Retina (tissue), 1 donor: Measurements from ENCODE around the gene TMEM273.

Source experiments
- DNase-seq: peaks from one replicate; pipeline ENCODE4 v3.0.0-alpha.2; 2016

TMEM273 gene

DNA sequence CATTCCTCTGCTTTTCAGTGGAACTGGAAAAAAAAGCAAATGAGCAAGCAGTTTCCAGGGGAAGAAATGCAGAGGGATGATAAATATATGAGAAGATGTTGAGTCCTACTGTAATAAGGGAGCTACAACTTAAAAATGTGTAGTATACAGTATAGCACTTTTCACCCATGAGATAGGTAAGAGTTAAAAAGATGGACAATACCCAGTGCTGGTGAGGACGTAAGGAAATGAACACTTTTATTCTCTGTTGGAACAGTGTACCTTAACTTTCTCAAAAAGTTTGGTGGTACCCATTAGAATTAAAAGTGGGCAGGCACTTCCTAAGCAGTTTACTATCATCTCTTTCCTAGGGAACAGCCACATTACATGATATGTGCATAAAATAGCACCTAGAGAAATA lies 51.7 kb downstream of the TMEM273 start:
- no peak for DNase-seq

DNA sequence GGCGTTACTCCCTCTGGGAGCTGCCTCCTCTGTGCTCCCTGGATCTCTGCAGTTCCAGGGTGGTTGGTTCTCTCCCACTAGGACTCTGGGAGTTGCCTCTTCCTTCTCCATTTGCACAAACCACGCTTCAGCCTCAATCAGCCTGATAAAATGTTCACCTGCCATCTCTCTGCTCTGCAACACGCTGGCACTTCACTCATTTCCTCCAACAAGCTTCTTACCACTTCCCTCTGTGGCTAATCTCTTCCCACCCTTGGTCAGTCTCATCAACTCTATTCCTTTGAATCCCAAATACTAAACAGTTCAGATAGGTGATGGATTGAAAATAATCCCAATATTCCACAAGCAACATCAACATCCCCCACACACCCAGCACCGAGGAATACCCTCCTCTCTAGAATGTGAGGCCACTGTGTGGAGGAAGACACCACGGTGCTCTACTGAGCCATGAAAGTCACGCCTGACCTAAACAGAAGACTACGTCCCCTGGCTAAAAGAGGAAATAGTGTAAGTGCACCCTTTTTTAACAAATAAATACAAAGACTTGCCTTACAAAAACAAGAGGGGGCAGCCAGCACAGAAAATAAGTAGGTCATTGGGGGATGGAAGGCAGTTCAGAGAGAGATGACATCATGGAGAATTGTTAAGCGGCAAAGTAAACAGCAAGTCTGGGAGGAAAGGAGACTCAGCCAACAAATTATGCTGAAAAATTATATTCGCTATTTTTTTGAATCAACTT lies 52.4 kb downstream of the TMEM273 start:
- no peak for DNase-seq

DNA sequence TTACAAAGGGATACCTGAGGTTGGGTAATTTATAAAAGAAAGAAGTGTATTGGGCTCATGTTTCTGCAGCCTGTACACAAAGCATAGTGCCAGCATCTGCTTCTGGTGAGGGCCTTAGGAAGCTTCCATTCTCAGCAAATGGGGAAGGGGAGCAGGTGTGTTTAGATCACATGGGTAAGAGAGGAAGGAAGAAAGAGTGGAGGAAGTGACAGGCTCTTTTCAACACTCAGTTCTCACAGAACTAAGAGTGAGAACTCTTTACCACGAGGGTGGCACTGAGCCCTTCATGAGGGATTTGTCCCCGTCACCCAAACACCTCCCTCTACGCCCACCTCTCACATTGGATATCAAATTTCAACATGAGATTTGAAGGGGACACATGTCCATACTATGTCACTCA lies 53.9 kb downstream of the TMEM273 start:
- DNase-seq, result no peak

DNA sequence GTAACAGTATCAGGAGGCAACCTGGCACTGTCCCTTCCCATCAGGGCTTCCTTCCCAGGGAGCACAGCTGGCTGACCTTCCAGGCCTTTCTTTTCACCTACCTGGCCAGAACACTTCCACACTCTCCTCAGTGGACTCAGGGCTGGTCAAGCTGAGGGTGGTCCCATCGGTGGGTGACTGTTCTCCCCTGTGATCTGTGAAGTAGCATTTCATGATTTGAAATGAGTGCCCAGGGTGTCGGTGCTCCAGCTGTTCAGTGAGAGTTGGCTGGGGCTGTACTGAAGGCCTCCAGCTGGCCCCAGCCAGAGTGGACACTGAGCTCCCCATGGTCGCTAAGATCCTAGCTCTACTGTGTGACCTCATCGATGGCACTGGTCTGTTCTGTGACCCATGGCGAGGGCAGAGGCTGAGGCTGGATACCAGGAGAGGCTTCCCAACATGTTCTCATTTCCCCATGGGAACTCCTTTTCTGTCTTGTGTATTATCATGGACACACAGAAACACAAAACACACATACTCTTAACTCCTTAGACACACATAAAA lies 54.4 kb downstream of the TMEM273 start, which contains the start of gene FAM170B:
Gene FAM170B (minus strand): TSS at position 316 of the 543 bp plus-strand sequence. CDS start 103 bp downstream, at position 213.
- no peak for DNase-seq

DNA sequence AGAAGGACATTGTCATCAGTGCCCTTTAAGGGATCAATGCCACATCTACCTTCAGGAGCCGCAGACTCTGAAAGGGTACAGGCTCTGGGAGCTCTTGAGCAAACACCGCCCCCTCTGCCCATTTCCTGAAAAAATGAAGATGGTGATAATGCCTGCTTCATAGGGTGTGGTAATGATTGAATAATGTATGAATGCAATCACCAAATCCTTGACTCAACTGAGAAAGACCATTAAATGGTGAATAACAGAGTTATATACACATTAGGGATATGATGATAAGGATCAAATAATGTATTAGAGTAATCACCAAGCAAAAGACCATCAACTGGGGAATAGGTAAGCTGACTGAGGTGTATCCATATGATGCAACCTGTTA lies 55.8 kb downstream of the TMEM273 start:
- no peak for DNase-seq

DNA sequence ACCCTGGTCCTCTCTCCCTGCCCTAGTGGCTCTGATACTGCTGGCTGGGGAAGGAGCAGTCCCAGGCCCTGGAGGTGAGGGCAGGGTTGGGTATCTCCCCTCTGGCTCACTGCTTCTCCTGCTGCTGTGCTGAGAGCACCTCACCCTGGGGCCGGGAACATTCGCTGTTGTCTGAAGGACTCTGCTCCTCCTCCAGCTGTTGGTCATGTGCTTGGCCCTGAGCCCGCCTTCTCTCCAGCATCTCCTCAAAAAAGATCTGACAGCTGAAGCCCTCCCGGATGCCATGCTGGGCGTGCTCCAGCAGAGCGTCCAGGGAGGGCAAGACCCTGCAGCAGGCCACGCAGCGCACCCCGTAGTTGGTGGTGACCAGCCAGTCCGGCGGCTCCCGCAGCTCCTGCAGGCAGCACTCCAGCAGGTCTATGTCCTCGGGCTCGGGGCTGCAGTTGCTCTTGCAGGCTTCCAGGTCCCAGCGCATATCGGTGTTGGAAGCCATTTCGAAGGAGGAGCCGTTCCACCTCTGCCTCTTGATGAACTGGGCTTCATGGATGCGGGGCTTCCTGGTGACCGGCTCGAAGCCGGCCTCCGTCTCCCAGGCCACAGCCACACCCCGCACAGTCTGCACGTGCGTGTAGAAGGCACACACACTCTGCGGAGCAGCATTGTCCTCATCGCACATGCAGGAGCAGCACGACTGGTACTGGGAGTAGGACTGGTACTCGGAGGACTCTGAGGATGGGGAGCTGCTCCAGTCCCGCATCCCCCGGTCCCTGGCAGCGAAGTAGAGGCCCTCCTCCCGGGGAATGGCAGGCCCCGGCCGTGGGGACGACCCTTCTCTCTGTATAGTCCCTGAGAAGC lies 56.5 kb downstream of the TMEM273 start:
- no peak for DNase-seq

DNA sequence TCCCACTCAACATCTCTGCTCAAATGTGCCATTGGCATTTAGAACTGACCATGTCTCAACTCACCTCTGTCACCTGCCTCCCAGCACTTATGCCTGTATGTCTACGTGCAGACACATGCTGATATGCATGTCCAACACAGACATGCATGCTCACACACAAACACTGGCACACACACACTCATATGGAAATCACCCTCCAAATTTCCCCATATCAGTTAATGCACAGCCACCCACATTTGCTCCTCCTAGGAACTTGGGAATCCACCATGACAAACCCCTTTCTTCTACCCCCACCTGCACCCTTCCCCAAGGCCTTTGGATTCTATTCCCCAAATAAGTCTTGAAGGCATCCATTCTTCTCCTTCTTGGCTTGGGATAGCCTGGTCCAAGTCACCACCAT lies 58.8 kb downstream of the TMEM273 start:
- DNase-seq, result no peak

DNA sequence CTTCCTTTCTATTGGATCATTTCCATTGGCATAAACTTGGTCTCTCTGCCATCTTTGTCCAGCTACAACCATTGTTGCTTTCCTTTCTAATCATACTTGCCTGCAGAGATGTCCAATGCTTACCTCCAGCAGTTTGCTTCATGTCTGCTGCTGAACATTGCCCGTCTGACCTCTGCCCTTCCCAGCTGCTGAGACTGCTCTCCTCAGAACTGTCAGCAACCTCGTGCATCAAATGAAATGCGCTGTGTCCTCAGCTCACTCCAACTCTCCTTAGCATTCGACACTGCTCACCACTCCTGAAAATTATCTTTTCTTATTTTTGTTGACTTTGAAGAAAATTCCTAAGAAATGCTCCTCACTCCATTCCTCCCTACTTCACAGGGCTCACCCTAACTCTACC lies 59.3 kb downstream of the TMEM273 start:
- no peak for DNase-seq

DNA sequence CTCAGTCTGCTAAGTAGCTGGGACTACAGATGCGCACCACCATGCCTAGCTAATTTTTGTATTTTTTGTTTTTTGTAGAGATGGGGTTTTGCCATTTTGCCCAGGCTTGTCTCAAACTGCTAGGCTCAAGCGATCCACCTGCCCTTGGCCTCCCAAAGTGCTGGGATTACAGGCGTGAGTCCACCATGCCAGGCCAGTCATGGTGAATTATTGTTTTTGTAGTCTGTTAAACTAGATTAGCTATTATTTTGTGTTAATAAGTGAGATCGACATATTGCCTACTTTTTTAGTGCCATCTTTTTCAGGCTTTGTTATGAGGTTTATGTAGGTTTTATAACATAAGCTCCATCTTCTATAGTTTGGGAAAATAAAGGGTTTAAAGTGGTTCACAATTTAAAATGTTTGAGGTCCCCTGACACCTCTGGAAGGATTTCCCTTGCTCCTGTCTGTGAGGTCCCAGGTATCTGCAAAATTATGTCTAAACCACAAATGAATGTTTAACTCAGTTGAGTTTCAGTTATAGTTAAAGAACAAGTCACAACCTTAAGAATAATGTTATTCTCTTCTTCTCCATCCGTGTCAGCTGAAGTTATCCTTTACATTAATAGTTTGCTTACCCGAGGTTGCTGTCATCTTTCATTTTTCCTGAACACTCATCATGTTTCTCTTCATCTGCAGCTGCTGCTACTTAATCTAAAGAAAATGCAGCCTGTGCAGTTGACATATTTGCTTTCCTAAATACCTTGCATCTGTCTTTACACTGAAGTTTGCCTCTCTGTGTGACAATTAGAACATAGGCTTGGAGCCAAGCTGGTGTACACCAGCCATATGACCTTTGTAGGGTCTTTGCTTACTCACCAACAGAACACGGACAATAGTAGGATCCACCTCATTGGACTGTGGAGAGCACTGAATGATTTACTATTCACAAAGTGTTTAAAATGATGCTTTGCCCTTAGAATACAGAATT lies 63.9 kb downstream of the TMEM273 start:
- no peak for DNase-seq

DNA sequence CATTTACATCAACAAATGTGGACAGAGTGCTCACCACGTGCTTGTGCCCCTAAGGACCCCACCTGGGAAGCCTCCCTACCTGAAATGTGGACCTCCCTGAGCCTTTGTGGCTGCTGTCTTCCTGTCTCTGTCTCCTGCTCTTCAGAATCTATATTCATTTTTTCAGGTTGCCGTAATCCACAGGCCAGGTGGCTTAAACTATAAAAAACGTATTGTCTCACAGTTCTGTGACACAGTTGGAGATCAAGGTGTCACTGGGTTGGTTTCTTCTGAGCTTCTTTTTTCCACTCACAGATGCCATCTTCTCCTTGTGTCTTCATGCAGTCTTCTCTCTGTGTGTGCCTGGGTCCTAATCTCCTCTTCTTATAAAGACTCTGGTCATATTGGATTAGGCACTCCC lies 67.3 kb downstream of the TMEM273 start:
- no peak for DNase-seq

DNA sequence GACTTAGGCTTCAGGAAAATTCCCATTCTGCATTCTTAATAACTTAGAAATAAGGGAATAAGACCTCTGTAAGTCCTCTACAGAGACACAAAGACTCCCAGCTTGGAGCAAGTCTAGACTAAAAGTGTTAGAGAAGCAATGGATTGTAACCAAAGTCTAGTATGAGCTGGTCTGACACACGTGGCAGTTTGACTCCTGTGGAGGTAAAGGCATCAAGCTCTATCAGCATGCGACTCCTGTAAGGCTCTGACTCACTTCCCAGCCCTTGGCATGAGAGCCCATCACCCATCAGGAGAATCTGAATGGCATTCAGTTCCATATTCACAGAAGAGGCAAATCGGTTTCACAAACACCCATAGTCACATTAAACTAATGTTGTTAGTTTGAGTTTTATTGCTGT lies 68.4 kb downstream of the TMEM273 start:
- no peak for DNase-seq

DNA sequence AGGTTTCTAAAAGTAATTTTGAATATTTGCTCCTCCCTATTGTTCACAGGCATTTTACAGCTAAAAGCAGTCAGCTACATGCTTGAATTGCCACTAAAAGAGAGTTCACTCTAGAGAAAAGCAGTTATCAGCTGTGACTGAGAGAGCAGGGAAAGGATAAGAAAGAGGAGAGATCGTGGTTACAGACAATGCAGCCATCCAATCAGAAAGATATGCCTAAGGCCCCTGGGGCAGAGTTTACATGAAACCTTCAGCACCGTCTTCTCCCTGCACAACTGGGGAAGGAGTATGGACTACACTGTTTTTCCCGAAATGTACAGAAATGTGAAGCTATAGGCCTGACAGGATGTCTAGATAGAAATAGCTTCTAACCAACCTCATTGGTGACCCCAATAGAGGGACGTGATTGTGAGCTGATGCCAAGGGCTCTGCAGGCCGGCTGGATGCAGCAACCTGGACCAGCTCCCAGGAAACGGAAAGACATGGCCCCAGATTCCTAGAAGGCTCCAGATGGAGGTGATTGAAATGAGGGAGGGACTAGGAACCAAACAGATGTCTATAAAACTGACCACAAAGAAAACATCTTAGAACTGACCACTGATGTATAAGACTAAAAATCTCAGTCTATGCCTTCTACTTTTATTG lies 69.6 kb downstream of the TMEM273 start:
- peak; percentile 55 for DNase-seq

DNA sequence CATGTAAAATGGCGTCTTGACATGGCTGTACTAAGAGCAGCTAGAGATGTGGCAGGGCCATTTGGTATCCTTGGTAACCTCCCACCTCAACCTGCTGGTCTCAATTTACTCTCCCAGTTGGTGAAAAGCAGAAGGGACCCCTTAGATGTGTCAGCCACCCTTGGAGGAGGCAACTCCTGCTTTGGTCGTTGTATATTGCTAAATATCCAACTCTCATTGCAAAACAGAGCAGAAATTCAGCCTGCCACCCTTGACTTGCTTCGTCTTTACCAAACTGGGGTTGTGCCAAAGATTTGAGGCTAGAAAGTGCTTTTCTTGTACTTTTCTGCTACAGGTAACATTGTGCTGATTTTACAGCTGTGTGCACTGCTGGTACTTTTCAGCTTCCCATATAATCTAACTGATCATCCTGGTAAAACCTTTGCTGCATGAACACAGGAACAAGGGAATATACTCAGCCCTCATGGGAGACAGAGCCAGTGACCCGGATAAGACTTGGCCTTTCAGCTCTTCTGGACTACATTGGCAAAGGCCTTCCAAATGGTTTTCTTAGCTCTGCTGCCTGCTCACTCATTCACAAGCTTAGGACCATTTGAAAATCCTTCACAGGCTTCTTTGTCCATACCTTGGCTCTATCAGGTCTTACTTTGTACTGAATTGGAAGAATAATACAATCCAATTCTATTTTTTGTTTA lies 70.7 kb downstream of the TMEM273 start:
- DNase-seq, result no peak

DNA sequence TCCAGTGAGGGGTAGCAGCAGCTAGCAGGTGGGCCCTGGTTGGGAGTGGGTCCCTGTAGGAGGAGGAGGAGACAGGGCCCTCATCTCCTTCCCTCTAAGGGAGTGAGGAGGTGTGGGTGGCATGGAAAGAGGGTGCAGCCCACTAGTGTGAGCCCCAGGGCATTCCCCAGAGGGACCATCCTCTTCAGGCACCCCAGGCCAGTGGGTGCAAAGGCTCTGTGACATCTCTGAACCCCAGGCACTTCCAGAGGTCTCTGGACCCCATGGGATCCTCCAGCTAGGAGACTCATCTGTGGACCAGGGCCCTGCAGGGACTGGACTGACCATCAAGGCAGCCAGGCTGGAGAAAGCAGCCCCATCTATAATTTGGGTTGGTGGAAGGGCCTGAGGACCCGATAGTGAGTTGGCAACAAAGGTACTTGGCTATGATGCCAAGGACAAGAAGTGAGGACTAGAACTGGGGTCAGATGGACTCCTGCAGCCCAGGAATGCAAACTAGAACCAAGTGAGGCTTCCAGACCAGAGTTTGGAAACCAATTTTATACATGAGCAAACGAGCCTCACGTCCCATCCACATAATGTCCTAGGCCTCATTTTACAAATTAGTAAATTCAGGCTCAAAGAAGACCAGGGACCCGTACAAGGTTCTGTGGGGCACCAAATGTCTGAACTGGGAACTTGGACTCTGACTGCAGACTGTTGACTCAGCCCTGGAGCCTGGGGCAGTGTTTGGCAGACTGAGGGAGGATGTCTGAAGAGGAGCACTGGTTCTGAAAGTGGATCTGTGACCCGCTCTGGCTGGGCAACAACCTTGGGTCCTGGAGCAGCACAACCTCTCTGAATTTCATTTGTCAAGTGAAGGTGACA lies 71.4 kb downstream of the TMEM273 start:
- DNase-seq, result no peak

DNA sequence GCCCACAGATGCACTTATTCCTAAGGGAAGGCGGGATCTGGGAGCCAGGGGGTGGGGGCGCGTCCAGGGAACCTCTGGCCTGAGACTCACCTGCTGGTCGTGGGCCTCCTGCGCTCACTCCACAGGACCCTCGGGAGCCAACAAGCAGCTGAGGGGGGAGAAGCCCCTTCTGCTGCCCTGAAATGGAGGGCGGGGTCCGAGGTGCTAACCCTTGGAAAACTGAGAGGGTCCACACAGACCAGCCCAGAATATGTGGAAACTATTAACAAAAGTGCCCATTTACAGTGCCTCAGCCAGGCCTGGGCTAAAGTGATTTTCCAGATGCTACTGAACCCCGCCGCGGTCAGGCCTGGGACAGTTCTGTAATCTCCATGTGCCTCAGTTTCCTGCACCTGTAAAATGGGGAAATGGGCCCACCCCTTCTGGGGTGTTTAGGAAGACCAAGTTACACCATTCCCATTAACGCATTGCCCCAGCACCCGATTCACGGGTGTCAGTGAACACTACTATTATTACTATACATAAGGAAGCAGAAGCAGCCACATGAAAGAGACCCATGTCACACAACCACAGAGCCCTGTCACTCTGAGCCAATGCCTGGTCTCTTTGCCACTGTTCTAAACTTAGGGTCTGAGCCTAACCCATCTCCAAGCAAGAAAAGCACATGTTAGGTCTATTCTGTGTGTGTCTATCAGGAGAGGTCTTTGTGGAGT lies 72.2 kb downstream of the TMEM273 start:
- DNase-seq, result no peak

DNA sequence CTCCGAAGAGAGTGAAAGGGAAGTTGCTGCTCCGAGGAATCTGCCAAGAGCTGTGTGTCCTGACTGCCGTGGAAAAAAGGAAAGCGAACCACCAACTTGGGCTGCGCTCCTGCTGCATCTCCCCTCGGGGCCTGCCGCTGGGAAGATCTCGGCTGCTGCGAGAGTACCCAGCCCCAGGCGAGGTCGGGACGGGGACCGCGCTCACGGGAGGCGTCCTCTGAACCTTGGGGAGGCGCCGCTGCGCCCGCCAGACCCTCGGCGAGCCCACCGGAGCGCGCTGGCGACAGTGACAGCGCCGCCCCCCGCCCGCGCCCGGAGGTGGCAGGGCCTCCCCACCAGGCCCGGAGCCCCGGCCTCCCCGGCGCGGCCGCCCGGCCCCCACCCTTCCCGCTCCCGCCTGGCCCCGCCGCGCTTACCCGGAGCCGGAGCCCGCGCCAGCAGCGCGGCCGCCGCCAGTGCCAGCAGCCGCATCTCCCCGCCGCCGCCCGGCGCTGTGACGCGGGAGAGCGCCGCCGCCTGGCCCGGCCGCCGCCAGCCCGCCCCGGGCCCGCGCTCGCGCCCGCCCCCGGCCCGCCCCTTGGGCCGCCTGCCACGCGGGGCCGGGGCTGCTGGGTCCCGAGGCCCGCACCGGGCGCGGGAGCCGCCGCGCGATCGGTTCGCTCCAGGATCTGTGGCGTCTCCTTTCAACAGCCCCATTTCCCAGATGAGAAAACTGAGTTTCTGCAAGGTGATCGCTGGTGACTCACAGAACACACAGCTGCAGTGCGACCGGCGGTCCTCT lies 73.0 kb downstream of the TMEM273 start, which contains the start of gene VSTM4:
Gene VSTM4 (minus strand): TSS at position 508 of the 781 bp plus-strand sequence. CDS start 37 bp downstream, at position 471.
- DNase-seq, result peak; percentile 77

DNA sequence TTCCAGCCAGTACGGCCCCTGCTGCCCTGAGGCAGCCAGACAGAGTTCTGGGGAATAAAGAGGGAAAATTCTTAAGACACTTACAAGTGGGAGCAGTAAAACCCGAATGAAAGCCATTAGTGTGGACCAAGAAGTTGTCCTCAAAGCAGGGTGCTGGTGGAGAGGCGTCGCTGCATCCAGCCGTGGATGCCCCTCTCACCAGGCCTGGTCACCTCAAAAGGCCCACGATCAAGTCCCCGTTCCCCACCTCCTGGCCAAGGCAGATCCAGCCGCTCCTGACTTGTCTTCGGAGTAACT lies 73.5 kb downstream of the TMEM273 start:
- DNase-seq, result no peak

DNA sequence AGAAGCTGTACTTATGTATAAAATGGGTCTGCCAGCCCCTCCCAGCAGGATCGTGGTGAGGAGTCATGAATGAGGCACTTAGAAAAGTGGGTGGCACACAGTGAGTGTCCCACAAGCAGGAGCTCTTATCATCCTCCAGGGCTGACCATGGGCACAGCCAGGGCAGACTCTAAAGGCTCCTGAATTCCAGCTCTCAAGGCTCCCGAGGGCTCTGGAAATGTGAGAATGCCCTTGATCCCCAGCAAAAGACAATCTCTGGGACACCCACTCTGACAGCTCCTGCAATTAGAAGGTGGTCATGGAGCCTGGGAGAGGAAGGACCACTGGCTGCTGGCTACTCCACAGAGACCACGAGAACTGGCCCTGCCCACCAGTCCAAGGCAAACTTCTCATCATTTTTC lies 74.5 kb downstream of the TMEM273 start:
- no peak for DNase-seq

DNA sequence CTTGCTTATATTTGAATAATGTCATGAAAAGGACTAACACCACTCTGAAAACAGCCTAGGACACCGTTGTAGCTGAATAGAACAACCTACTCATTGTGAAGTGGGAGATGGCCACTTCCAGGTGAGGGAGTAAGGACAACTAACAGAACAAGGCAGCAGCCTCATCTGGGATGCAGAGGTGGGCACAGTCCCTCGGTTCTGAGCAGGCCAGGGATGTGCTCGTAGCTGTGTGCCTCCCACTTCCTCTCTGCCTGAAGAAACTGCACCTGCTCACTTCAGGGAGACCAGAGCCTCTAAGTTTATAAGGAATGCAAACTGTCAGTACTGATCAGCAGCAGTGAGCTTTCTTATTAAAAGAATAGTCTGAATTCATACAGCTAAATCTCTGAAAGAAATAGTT lies 75.3 kb downstream of the TMEM273 start:
- no peak for DNase-seq
